ENCODE data around the gene LRRFIP2. TPM values are rescaled to one million over a fixed set of nuclear protein-coding genes. Genes with fewer than 3 reads are reported as not detected.

Gene LRRFIP2
- total and polyA plus RNA-seq, 2 experiments from 2014 or later, result 77.6 to 77.7 TPM

GRCh38 chr3:37144806-37145205 is 29.6 kb downstream of the LRRFIP2 start:
- in situ Hi-C loops (cut with MboI), result no loop called here
- no peaks in the 10 kb centered on the region for H3K27me3 ChIP-seq (replicated peaks; ENCODE audit: insufficient read depth)
- TF ChIP-seq EZH2 (IDR thresholded peaks at IDR 0.05; ENCODE audit: insufficient read depth, poor library complexity, severe bottlenecking), result no peak
- peak overlapping the region; percentile 26 for H3K27ac ChIP-seq
- peaks cover 6% of the 10 kb centered on the region for H3F3A ChIP-seq (ENCODE audit: insufficient read depth)
- H3K4me3 ChIP-seq, result no peak overlapping the region
- peak; percentile 43 for DNase-seq
- no peaks in the 10 kb centered on the region for H3K4me1 ChIP-seq (ENCODE audit: insufficient read depth)
- no peaks in the 10 kb centered on the region for H4K20me1 ChIP-seq (ENCODE audit: insufficient read depth)
- H3K9me2 ChIP-seq (ENCODE audit: insufficient read depth), result no peaks in the 10 kb centered on the region
- no peak overlapping the region for H3K4me2 ChIP-seq (ENCODE audit: unreplicated experiment)
- H3K9me3 ChIP-seq (ENCODE audit: low read depth), result no peaks in the 10 kb centered on the region
- H2AFZ ChIP-seq, result no peak overlapping the region
- peaks cover 100% of the 10 kb centered on the region for H3K79me2 ChIP-seq (ENCODE audit: insufficient read depth)
- peaks cover 47% of the 10 kb centered on the region for H3K36me3 ChIP-seq (ENCODE audit: low read depth)
- H3K9ac ChIP-seq, result peak overlapping the region; percentile 29

DNA sequence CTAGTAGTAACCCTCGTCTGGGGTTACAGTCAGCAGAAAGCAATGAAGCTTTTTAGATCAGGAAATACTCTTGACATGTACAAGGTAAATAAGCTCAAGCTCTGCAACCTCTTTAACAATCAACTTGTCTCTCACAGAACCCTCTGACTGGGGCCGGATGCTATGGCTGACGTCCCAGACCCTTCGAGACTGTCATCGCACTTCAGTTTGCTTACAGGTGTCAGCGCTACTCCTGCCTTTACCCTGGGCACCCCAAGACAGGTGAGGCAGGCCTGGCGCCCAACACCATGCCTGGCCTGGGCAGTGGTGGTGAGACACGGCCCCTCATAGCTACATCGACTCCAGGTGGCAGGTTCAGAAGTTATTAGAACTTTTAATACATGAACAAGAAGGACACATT is 30.6 kb downstream of the LRRFIP2 start:
- Histone ChIP-seq H3K9ac (no peak overlapping the region), H3K79me2 (ENCODE audit: insufficient read depth) (peaks cover 100% of the 10 kb centered on the region), H3K27me3 (replicated peaks; ENCODE audit: insufficient read depth) (no peaks in the 10 kb centered on the region), H3K36me3 (ENCODE audit: low read depth) (peaks cover 47% of the 10 kb centered on the region), H3F3A (ENCODE audit: insufficient read depth) (peaks cover 16% of the 10 kb centered on the region), H2AFZ (no peak overlapping the region), H3K27ac (no peak overlapping the region), H3K4me2 (ENCODE audit: unreplicated experiment) (no peak overlapping the region), H3K4me3 (no peak overlapping the region), H3K9me3 (ENCODE audit: low read depth) (no peaks in the 10 kb centered on the region), H3K9me2 (ENCODE audit: insufficient read depth) (no peaks in the 10 kb centered on the region), H3K4me1 (ENCODE audit: insufficient read depth) (peaks cover 2% of the 10 kb centered on the region; the same call in 1 of the 2 replicates), H4K20me1 (ENCODE audit: insufficient read depth) (no peaks in the 10 kb centered on the region)
- WGBS, 2 experiments (ENCODE audit: low coverage in 1 of 2, low lambda C conversion rate in 2 of 2, missing lambda C conversion rate in 2 of 2), result 98% methylated on average over 9 of the region's 9 CpGs
- no peak for DNase-seq
- TF ChIP-seq EZH2 (IDR thresholded peaks at IDR 0.05; ENCODE audit: insufficient read depth, poor library complexity, severe bottlenecking) (no peak), EZH2phosphoT487 (IDR thresholded peaks at IDR 0.05; ENCODE audit: insufficient read depth, low read depth) (no peak)
- in situ Hi-C loops (cut with MboI), result no loop called here

- Histone ChIP-seq H3K4me3 (no peak overlapping the region), H3K27me3 (replicated peaks; ENCODE audit: insufficient read depth) (no peaks in the 10 kb centered on the region), H3F3A (ENCODE audit: insufficient read depth) (peaks cover 34% of the 10 kb centered on the region), H3K9me2 (ENCODE audit: insufficient read depth) (no peaks in the 10 kb centered on the region), H3K9ac (no peak overlapping the region), H3K36me3 (ENCODE audit: low read depth) (peaks cover 27% of the 10 kb centered on the region; the same call in 1 of the 2 replicates), H3K27ac (no peak overlapping the region), H3K9me3 (ENCODE audit: low read depth) (no peaks in the 10 kb centered on the region), H3K79me2 (ENCODE audit: insufficient read depth) (peaks cover 98% of the 10 kb centered on the region), H2AFZ (no peak overlapping the region), H3K4me2 (ENCODE audit: unreplicated experiment) (no peak overlapping the region), H3K4me1 (ENCODE audit: insufficient read depth) (peaks cover 14% of the 10 kb centered on the region), H4K20me1 (ENCODE audit: insufficient read depth) (no peaks in the 10 kb centered on the region)
- TF ChIP-seq EZH2 (IDR thresholded peaks at IDR 0.05; ENCODE audit: insufficient read depth, poor library complexity, severe bottlenecking), result no peak
- no peak for TF ChIP-seq EZH2phosphoT487 (IDR thresholded peaks at IDR 0.05; ENCODE audit: insufficient read depth, low read depth)
- WGBS, 2 experiments (ENCODE audit: low coverage in 1 of 2, low lambda C conversion rate in 2 of 2, missing lambda C conversion rate in 2 of 2), result 86 to 91% methylated on average over 3 of the region's 3 CpGs
- no peak for DNase-seq
- in situ Hi-C loops (cut with MboI), result no loop called here
Observed at GRCh38 chr3:37141676-37142075, 32.7 kb downstream of the LRRFIP2 start.

DNA sequence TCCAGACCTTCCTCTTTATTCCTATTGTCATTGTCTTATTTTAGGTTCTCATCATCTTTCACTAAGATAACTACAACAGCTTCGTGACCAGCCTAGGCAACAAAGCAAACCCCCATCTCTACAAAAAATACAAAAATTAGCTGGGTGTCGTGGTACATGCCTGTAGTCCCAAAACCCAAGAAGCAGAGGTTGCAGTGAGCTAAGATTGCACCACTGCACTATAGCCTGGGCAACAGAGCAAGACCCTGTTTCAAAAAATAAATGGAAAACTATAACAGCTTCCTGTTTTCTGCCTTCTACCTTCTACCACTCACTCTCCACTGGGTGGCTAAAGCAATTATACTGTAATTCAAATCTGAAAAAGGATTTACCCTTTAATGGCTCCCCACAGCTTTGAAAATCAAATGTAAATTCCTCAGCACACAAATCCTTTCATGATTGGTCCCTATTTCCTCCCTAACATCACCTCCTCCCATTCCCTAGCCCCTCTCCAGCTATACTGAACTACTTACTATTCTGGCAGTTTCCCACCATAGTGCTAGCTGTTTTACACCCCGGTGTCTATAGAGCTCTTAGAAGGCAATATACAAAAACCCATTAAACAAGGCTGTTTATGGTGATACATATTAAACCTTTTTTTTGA is 33.4 kb downstream of the LRRFIP2 start:
- DNase-seq, result no peak
- no peak overlapping the region for H2AFZ ChIP-seq
- H3K36me3 ChIP-seq (ENCODE audit: low read depth), result peaks cover 21% of the 10 kb centered on the region; the same call in 1 of the 2 replicates
- peaks cover 32% of the 10 kb centered on the region for H3F3A ChIP-seq (ENCODE audit: insufficient read depth)
- H3K9me3 ChIP-seq (ENCODE audit: low read depth), result no peaks in the 10 kb centered on the region
- H3K79me2 ChIP-seq (ENCODE audit: insufficient read depth), result peaks cover 98% of the 10 kb centered on the region
- no peaks in the 10 kb centered on the region for H4K20me1 ChIP-seq (ENCODE audit: insufficient read depth)
- WGBS, 2 experiments (ENCODE audit: low coverage in 1 of 2, low lambda C conversion rate in 2 of 2, missing lambda C conversion rate in 2 of 2), result 97 to 99% methylated on average over 3 of the region's 3 CpGs
- H3K4me3 ChIP-seq, result no peak overlapping the region
- no peaks in the 10 kb centered on the region for H3K27me3 ChIP-seq (replicated peaks; ENCODE audit: insufficient read depth)
- peaks cover 16% of the 10 kb centered on the region for H3K4me1 ChIP-seq (ENCODE audit: insufficient read depth)
- no peak overlapping the region for H3K4me2 ChIP-seq (ENCODE audit: unreplicated experiment)
- H3K9ac ChIP-seq, result no peak overlapping the region
- H3K27ac ChIP-seq, result no peak overlapping the region
- in situ Hi-C loops (cut with MboI), result no loop called here
- TF ChIP-seq EZH2phosphoT487 (IDR thresholded peaks at IDR 0.05; ENCODE audit: insufficient read depth, low read depth) (no peak), EZH2 (IDR thresholded peaks at IDR 0.05; ENCODE audit: insufficient read depth, poor library complexity, severe bottlenecking) (no peak)
- no peaks in the 10 kb centered on the region for H3K9me2 ChIP-seq (ENCODE audit: insufficient read depth)

All from GM23248 (cell line).